Bronchus fibroblast of lung (primary cell): ENCODE data around the gene TMEM128. TPM values are rescaled to one million over a fixed set of nuclear protein-coding genes. Genes with fewer than 3 reads are reported as not detected.

Source experiments
- total RNA-seq: library from RNA; depleted of rRNA; stranded (reverse); fragments of >200 nt; gene quantifications from 2 replicates; pipeline ENCODE4 v1.2.3, GENCODE V29; 2015

TMEM128 gene
- 18.3 and 22.7 TPM in 2 replicates for total RNA-seq

GRCh38 chr4:4248029-4248884, at the start of gene TMEM128:
TMEM128 (minus strand) TSS chr4:4248223; CDS start chr4:4248202, 21 bp downstream.

GRCh38 chr4:4289941-4290850, 42.2 kb upstream of the TMEM128 start, which contains the start of the genes LYAR and ZBTB49:
LYAR (minus strand) TSS chr4:4290154; CDS start chr4:4283742, 6,412 bp downstream.
ZBTB49 (plus strand) TSS chr4:4290251; CDS start chr4:4299946, 9,695 bp downstream.

GRCh38 chr4:4226606-4227438, 21.2 kb downstream of the TMEM128 start, which contains the start of gene OTOP1:
OTOP1 (minus strand) TSS chr4:4226929; CDS start chr4:4226864, 65 bp downstream.

Other genes with a start within 250 kb of the TMEM128 start
- gene OTOP1, start 21.3 kb downstream of the TMEM128 start, total RNA-seq = not detected in 2 replicates
- gene LYAR, start 41.9 kb upstream of the TMEM128 start, total RNA-seq = 23.2 and 24.7 TPM in 2 replicates
- gene ZBTB49, start 42.0 kb upstream of the TMEM128 start, total RNA-seq = 2.1 and 5.4 TPM in 2 replicates
- gene NSG1, start 138.9 kb upstream of the TMEM128 start, total RNA-seq = 0.59 and 0.84 TPM in 2 replicates